H1 (cell line): ENCODE results near the gene PNPLA8.

Source experiments
- BRCA1 ChIP-seq: IDR thresholded peaks from 2 replicates; pipeline ENCODE4 v1.6.1; 2012; ENCODE audit warnings: low read depth, low read length, improper control_type of control experiment
- CHD1 ChIP-seq: IDR thresholded peaks from 2 replicates; pipeline ENCODE4 v1.6.1; 2012; ENCODE audit warnings: low read depth, low read length, improper control_type of control experiment
- CTCF ChIP-seq, 3 experiments: IDR thresholded peaks; 1 replicate in 2 of 3; 2 replicates in 1 of 3; pipeline versions ENCODE4 v1.5.1 to v1.6.1; 2011; ENCODE audit warnings: low read length in 3 of 3, mild to moderate bottlenecking in 3 of 3, inconsistent platforms in 2 of 3, low read depth in 1 of 3, moderate library complexity in 1 of 3; ENCODE audit not compliant: insufficient read depth in 1 of 3; ENCODE audit errors: control extremely low read depth in 1 of 3
- GABPA ChIP-seq: IDR thresholded peaks from 2 replicates; pipeline ENCODE4 v1.6.1; 2011; ENCODE audit warnings: mild to moderate bottlenecking, low read length, moderate library complexity, borderline replicate concordance; ENCODE audit not compliant: insufficient read depth
- KDM1A ChIP-seq: fragments of 200-600, 300-600 bp; sonication (generic); IDR thresholded peaks from 2 replicates; pipeline ENCODE4 v1.7.1; 2016; ENCODE audit warnings: mild to moderate bottlenecking, low read length, borderline replicate concordance
- NRF1 ChIP-seq: IDR thresholded peaks from 2 replicates; pipeline ENCODE4 v1.6.1; 2011; ENCODE audit warnings: mild to moderate bottlenecking, low read depth, low read length, improper control_type of control experiment
- POLR2A ChIP-seq, 2 experiments: IDR thresholded peaks; 1 replicate in 1 of 2; 2 replicates in 1 of 2; pipeline ENCODE4 v1.6.1; 2011; ENCODE audit warnings: low read depth in 2 of 2, low read length in 2 of 2, mild to moderate bottlenecking in 2 of 2; ENCODE audit errors: control extremely low read depth in 1 of 2
- POLR2AphosphoS5 ChIP-seq: IDR thresholded peaks from 2 replicates; pipeline ENCODE4 v1.6.1; 2011; ENCODE audit warnings: low read depth, low read length
- RAD21 ChIP-seq, 2 experiments: IDR thresholded peaks in 1 of 2; conservative IDR thresholded peaks in 1 of 2; 2 replicates each; pipeline ENCODE4 v1.6.1; 2011; ENCODE audit warnings: low read depth in 2 of 2, low read length in 2 of 2, improper control_type of control experiment in 1 of 2, inconsistent platforms in 1 of 2, mild to moderate bottlenecking in 1 of 2, moderate library complexity in 1 of 2
- RFX5 ChIP-seq: IDR thresholded peaks from 2 replicates; pipeline ENCODE4 v1.6.1; 2011; ENCODE audit warnings: low read depth, low read length, improper control_type of control experiment, borderline replicate concordance
- SAP30 ChIP-seq: fragments of 300-600 bp; sonication (generic); IDR thresholded peaks from 2 replicates; pipeline ENCODE4 v1.7.1; 2012; ENCODE audit warnings: low read length, moderate library complexity, mild to moderate bottlenecking, inconsistent platforms; ENCODE audit not compliant: insufficient read depth, insufficient replicate concordance
- TAF1 ChIP-seq: IDR thresholded peaks from 2 replicates; pipeline ENCODE4 v1.6.1; 2011; ENCODE audit warnings: mild to moderate bottlenecking, low read depth, low read length
- ZNF274 ChIP-seq: IDR thresholded peaks from 2 replicates; pipeline ENCODE4 v1.7.0; 2012; ENCODE audit warnings: low read length, borderline replicate concordance; ENCODE audit errors: extremely low read depth

GRCh38 chr7:108525327-108525984 lies 479 bp downstream of the PNPLA8 start:
- TF ChIP-seq RAD21 (IDR thresholded peaks at IDR 0.05 in 1 of 2, conservative IDR thresholded peaks at IDR 0.05 in 1 of 2; ENCODE audit: low read depth in 2 of 2, low read length in 2 of 2) (no peak), CTCF (IDR thresholded peaks at IDR 0.05; ENCODE audit: control extremely low read depth in 1 of 3, insufficient read depth in 1 of 3, low read depth in 1 of 3, low read length in 3 of 3) (peak in 1 of 3 experiments; percentile 14; a peak in 1 of 4 replicates), SAP30 (no peak), BRCA1 (no peak), KDM1A (no peak), RFX5 (no peak), ZNF274 (no peak), POLR2AphosphoS5 (no peak), TAF1 (no peak; the same call in 1 of the 2 replicates), GABPA (no peak), CHD1 (no peak), NRF1 (no peak), POLR2A (IDR thresholded peaks at IDR 0.05; ENCODE audit: control extremely low read depth in 1 of 2, low read depth in 2 of 2, low read length in 2 of 2) (peak in 1 of 2 experiments; percentile 66; a peak in 1 of 3 replicates)
